Mesenchymal stem cell (in vitro differentiated cells and primary cell): ENCODE data around the gene AGPS.

ENCODE experiments used
- DNase-seq: peaks from one replicate; pipeline ENCODE4 v3.0.0-alpha.2; 2013
- H2AFZ ChIP-seq: one replicate; pipeline ENCODE4 v1.6.1; 2013; ENCODE audit warnings: low read depth, mild to moderate bottlenecking, control low read depth, inconsistent platforms, low read length, moderate library complexity
- H2AK5ac ChIP-seq: 2 replicates; pipeline ENCODE4 v1.6.1; 2013; ENCODE audit warnings: low read length, moderate library complexity, mild to moderate bottlenecking, inconsistent platforms; ENCODE audit not compliant: severe bottlenecking
- H2BK120ac ChIP-seq: one replicate; pipeline ENCODE4 v1.6.1; 2013; ENCODE audit warnings: low read depth, mild to moderate bottlenecking, inconsistent platforms, low read length, moderate library complexity
- H2BK12ac ChIP-seq, 2 experiments: one replicate each; pipeline ENCODE4 v1.6.1; 2013; ENCODE audit warnings: inconsistent platforms in 2 of 2, low read length in 2 of 2, mild to moderate bottlenecking in 2 of 2, moderate library complexity in 2 of 2, control low read depth in 1 of 2
- H2BK15ac ChIP-seq: one replicate; pipeline ENCODE4 v1.6.1; 2013; ENCODE audit warnings: mild to moderate bottlenecking, low read depth, inconsistent platforms; ENCODE audit not compliant: poor library complexity, severe bottlenecking
- H2BK5ac ChIP-seq: 2 replicates; pipeline ENCODE4 v1.6.1; 2013; ENCODE audit warnings: low read depth, mild to moderate bottlenecking, low read length, control low read depth, inconsistent platforms; ENCODE audit not compliant: poor library complexity, severe bottlenecking
- H3K14ac ChIP-seq, 2 experiments: one replicate each; pipeline ENCODE4 v1.6.1; 2013; ENCODE audit warnings: inconsistent platforms in 2 of 2, low read length in 2 of 2, control low read depth in 1 of 2, mild to moderate bottlenecking in 1 of 2, moderate library complexity in 1 of 2
- H3K18ac ChIP-seq, 2 experiments: one replicate each; pipeline ENCODE4 v1.6.1; 2013; ENCODE audit warnings: inconsistent platforms in 2 of 2, low read length in 2 of 2, control low read depth in 1 of 2, low read depth in 1 of 2, mild to moderate bottlenecking in 1 of 2
- H3K23ac ChIP-seq, 2 experiments: one replicate each; pipeline ENCODE4 v1.6.1; 2013; ENCODE audit warnings: inconsistent platforms in 2 of 2, low read length in 2 of 2, mild to moderate bottlenecking in 2 of 2, moderate library complexity in 2 of 2, control low read depth in 1 of 2
- H3K27ac ChIP-seq: 2 replicates; pipeline ENCODE4 v1.5.1; 2013; ENCODE audit warnings: mild to moderate bottlenecking, moderate library complexity, low read length, control low read depth, inconsistent platforms; ENCODE audit not compliant: poor library complexity, severe bottlenecking
- H3K27me3 ChIP-seq, 2 experiments: 2 replicates each; pipeline versions ENCODE4 v1.6.1 to v1.7.0; 2013; ENCODE audit warnings: low read length in 2 of 2, mild to moderate bottlenecking in 2 of 2, moderate library complexity in 2 of 2, control low read depth in 1 of 2, inconsistent platforms in 1 of 2; ENCODE audit not compliant: control insufficient read depth in 1 of 2, insufficient read depth in 1 of 2
- H3K36me3 ChIP-seq, 2 experiments: 2 replicates each; pipeline versions ENCODE4 v1.6.1 to v1.7.0; 2013; ENCODE audit warnings: low read length in 2 of 2, control low read depth in 1 of 2, inconsistent platforms in 1 of 2, low read depth in 1 of 2, mild to moderate bottlenecking in 1 of 2; ENCODE audit not compliant: insufficient read depth in 2 of 2, control insufficient read depth in 1 of 2
- H3K4ac ChIP-seq, 2 experiments: one replicate each; pipeline ENCODE4 v1.6.1; 2013; ENCODE audit warnings: inconsistent platforms in 2 of 2, low read length in 2 of 2, mild to moderate bottlenecking in 2 of 2, moderate library complexity in 2 of 2, control low read depth in 1 of 2, low read depth in 1 of 2
- H3K4me1 ChIP-seq: 2 replicates; pipeline ENCODE4 v1.6.1; 2013; ENCODE audit warnings: low read depth, low read length, control low read depth; ENCODE audit not compliant: control insufficient read depth, insufficient read depth
- H3K4me2 ChIP-seq: 2 replicates; pipeline ENCODE4 v1.6.1; 2013; ENCODE audit warnings: low read length, mild to moderate bottlenecking, inconsistent platforms; ENCODE audit not compliant: poor library complexity, severe bottlenecking
- H3K4me3 ChIP-seq, 2 experiments: 2 replicates each; pipeline versions ENCODE4 v1.5.1 to v1.7.0; 2013; ENCODE audit warnings: low read length in 2 of 2, mild to moderate bottlenecking in 2 of 2, control low read depth in 1 of 2, low read depth in 1 of 2; ENCODE audit not compliant: insufficient read depth in 1 of 2
- H3K79me1 ChIP-seq: replicated peaks from 2 replicates; pipeline ENCODE4 v1.6.1; 2013; ENCODE audit warnings: mild to moderate bottlenecking, control low read depth, low read length, inconsistent platforms; ENCODE audit not compliant: poor library complexity, severe bottlenecking
- H3K9ac ChIP-seq: 2 replicates; pipeline ENCODE4 v1.7.0; 2013; ENCODE audit warnings: mild to moderate bottlenecking, low read length, moderate library complexity
- H3K9me3 ChIP-seq: 2 replicates; pipeline ENCODE4 v1.7.0; 2013; ENCODE audit warnings: mild to moderate bottlenecking, low read length; ENCODE audit not compliant: control insufficient read depth
- H4K8ac ChIP-seq: one replicate; pipeline ENCODE4 v1.6.1; 2013; ENCODE audit warnings: inconsistent platforms, mild to moderate bottlenecking, low read length, moderate library complexity
- H4K91ac ChIP-seq: one replicate; pipeline ENCODE4 v1.6.1; 2013; ENCODE audit warnings: mild to moderate bottlenecking, low read length, inconsistent platforms
- WGBS: methylation state at CpG from one replicate; pipeline ENCODE4 v1.1.7; 2013; ENCODE audit warnings: mixed read lengths; 5-methylcytosine and 5-hydroxymethylcytosine counted together

AGPS gene

DNA sequence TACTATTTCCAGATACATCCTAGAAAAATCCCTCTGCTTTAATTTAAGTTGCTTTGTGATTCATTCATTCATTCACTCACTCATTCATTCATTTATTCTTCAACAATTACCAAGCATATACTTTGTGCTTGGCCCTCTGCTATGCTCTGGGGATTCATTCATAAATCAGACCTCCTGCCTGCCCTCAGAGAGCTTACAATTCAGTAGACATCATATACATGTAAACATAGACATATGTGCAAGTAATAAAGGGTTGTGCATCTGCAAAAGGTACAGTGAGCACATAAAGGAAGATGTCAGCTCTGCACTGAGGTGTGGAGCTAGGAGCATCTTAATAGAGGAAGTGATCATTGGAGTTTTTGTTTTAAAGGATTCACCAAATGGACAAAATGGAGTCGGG, 189.4 kb downstream of the AGPS start:
- H3K4ac ChIP-seq, result no peak overlapping the region
- 87% methylated on average over 1 of the region's 1 CpG for WGBS

DNA sequence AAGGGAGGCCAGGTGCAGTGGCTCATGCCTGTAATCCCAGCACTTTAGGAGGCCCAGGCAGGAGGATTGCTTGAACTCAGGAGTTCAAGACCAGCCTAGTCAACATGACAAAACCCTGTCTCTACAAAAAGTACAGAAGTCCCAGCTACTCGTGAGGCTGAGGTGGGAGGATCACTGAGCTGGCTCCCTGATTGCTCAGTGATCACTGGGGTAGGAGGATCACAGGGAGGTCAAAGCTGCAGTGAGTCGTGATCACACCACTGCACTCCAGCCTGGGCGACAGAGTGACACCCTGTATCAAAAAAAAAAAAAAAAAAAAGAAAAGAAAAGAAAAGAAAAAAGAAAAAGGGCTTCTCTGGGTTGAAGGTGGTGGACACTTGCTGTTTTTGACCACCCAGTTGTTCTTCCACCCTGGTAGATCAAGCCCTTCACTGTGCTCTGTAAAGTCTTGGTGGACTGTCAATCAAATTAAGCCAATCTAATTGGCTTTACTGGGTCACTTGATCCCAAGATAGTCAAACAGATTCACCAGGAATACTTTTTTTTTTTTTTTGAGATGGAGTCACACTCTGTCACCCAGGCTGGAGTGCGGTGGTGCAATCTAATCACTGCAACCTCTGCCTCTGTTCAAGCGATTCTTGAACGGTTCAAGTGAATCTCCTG, 191.6 kb downstream of the AGPS start:
- no peak overlapping the region for H3K4me3 ChIP-seq
- no peak overlapping the region for H3K18ac ChIP-seq
- H3K9ac ChIP-seq, result no peak overlapping the region
- H2BK120ac ChIP-seq, result no peak overlapping the region
- no peak overlapping the region for H3K4me2 ChIP-seq
- H3K27ac ChIP-seq, result no peak overlapping the region
- H2BK15ac ChIP-seq, result no peak overlapping the region
- WGBS, result 86% methylated on average over 6 of the region's 6 CpGs
- no peaks in the 10 kb centered on the region for H3K4me1 ChIP-seq
- H4K8ac ChIP-seq, result no peak overlapping the region
- H3K79me1 ChIP-seq, result no peaks in the 10 kb centered on the region
- H2BK5ac ChIP-seq, result no peak overlapping the region
- no peak overlapping the region for H3K14ac ChIP-seq
- H3K4ac ChIP-seq, result no peak overlapping the region
- H2AK5ac ChIP-seq, result no peak overlapping the region
- no peaks in the 10 kb centered on the region for H3K36me3 ChIP-seq
- no peak for DNase-seq
- H3K23ac ChIP-seq, result no peak overlapping the region
- H3K27me3 ChIP-seq, result peaks cover 0 to 6% of the 10 kb centered on the region in 2 experiments
- H2BK12ac ChIP-seq, result no peak overlapping the region
- H4K91ac ChIP-seq, result no peak overlapping the region
- no peaks in the 10 kb centered on the region for H3K9me3 ChIP-seq
- no peak overlapping the region for H2AFZ ChIP-seq

More for the DNA sequence above, 189.4 kb downstream of the AGPS start:
- no peak overlapping the region for H3K4me3 ChIP-seq
- no peak overlapping the region for H2BK12ac ChIP-seq
- no peak overlapping the region for H2AFZ ChIP-seq
- no peak overlapping the region for H4K8ac ChIP-seq
- H4K91ac ChIP-seq, result no peak overlapping the region
- H3K18ac ChIP-seq, result no peak overlapping the region
- H3K23ac ChIP-seq, result no peak overlapping the region
- no peaks in the 10 kb centered on the region for H3K36me3 ChIP-seq
- H3K4me2 ChIP-seq, result no peak overlapping the region
- no peak overlapping the region for H3K9ac ChIP-seq
- no peak overlapping the region for H3K27ac ChIP-seq
- no peak overlapping the region for H2BK5ac ChIP-seq
- H3K27me3 ChIP-seq, result peaks cover 0 to 6% of the 10 kb centered on the region in 2 experiments
- no peak for DNase-seq
- no peaks in the 10 kb centered on the region for H3K9me3 ChIP-seq
- H2AK5ac ChIP-seq, result no peak overlapping the region
- H3K79me1 ChIP-seq, result no peaks in the 10 kb centered on the region
- no peak overlapping the region for H2BK120ac ChIP-seq
- H3K14ac ChIP-seq, result no peak overlapping the region
- no peaks in the 10 kb centered on the region for H3K4me1 ChIP-seq
- no peak overlapping the region for H2BK15ac ChIP-seq

DNA sequence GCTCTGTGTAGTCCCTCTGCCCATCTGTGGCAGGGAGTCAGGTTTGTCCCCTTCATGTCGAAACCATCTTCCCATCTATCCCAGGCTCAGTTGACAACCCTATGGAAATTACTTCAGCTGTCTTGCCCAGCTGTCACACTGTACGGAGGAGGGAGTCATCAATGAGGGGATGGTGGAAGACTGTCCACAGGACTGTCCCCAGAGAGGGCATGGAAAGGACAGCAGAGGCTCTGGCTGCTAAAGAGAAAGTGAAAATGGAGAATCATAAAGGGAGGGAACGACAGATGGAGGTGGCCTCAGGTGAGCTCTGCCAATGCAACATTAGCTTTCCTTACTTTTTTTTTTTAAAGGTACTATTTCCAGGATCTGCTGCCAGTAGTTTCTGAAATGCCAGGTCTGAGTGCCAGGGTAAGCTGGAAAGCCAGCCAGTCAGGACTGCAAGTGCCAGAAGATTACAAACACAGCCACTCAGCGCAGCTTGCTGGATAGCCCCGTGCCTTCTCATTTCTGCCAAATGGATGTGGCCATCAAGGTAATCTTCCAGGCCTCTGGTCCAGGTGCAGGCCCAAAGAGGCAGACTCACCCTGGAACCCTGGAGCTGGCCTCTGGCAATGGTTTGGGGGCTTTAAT, 192.8 kb downstream of the AGPS start:
- WGBS, result 95% methylated on average over 5 of the region's 5 CpGs
- H2AFZ ChIP-seq, result no peak overlapping the region

DNA sequence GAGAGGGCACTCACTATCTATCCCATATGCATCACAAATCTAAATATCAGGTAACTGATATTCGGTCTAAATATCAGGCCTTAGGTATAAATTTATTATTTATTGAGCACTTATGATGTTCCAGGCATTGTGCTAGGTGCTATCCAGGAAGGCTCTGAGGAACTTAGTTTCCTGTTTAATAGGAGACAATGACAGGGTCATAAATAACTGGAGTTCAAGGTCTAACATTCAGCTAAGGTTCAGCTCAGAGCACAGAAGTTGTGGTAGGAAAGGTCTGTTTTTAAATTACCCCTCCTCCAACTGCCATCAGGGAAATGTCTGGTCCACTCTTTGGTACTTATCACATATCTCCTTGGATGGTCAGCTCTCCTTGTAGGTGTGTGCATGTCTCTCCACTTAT, 193.6 kb downstream of the AGPS start:
- H2BK120ac ChIP-seq, result no peak overlapping the region
- no peak overlapping the region for H2BK15ac ChIP-seq
- H3K9ac ChIP-seq, result no peak overlapping the region
- no peak overlapping the region for H3K18ac ChIP-seq
- H4K8ac ChIP-seq, result no peak overlapping the region
- H3K9me3 ChIP-seq, result no peaks in the 10 kb centered on the region
- H2BK12ac ChIP-seq, result no peak overlapping the region
- no peak overlapping the region for H2BK5ac ChIP-seq
- H3K4me3 ChIP-seq, result no peak overlapping the region
- no peak overlapping the region for H2AFZ ChIP-seq
- no peak overlapping the region for H4K91ac ChIP-seq
- WGBS, result 100% methylated on average over 1 of the region's 1 CpG
- no peak overlapping the region for H3K14ac ChIP-seq
- peaks cover 0 to 3% of the 10 kb centered on the region in 2 experiments for H3K27me3 ChIP-seq
- H3K4me1 ChIP-seq, result no peaks in the 10 kb centered on the region
- DNase-seq, result no peak
- no peak overlapping the region for H3K27ac ChIP-seq
- no peak overlapping the region for H3K4ac ChIP-seq
- H2AK5ac ChIP-seq, result no peak overlapping the region
- no peak overlapping the region for H3K23ac ChIP-seq
- H3K4me2 ChIP-seq, result no peak overlapping the region
- no peaks in the 10 kb centered on the region for H3K36me3 ChIP-seq
- no peaks in the 10 kb centered on the region for H3K79me1 ChIP-seq

More for the DNA sequence above, 192.8 kb downstream of the AGPS start:
- no peak overlapping the region for H3K9ac ChIP-seq
- H3K36me3 ChIP-seq, result no peaks in the 10 kb centered on the region
- no peak overlapping the region for H3K18ac ChIP-seq
- no peak overlapping the region for H2BK12ac ChIP-seq
- no peak overlapping the region for H2BK120ac ChIP-seq
- no peaks in the 10 kb centered on the region for H3K79me1 ChIP-seq
- no peak overlapping the region for H4K8ac ChIP-seq
- H4K91ac ChIP-seq, result no peak overlapping the region
- H3K14ac ChIP-seq, result no peak overlapping the region
- H3K4ac ChIP-seq, result no peak overlapping the region
- no peak overlapping the region for H3K4me3 ChIP-seq
- H3K27ac ChIP-seq, result no peak overlapping the region
- H3K4me2 ChIP-seq, result no peak overlapping the region
- no peak for DNase-seq
- H2BK15ac ChIP-seq, result no peak overlapping the region
- H2BK5ac ChIP-seq, result no peak overlapping the region
- no peak overlapping the region for H3K23ac ChIP-seq
- peaks cover 0 to 6% of the 10 kb centered on the region in 2 experiments for H3K27me3 ChIP-seq
- H2AK5ac ChIP-seq, result no peak overlapping the region
- no peaks in the 10 kb centered on the region for H3K9me3 ChIP-seq
- H3K4me1 ChIP-seq, result no peaks in the 10 kb centered on the region
